K562 (cell line): Measurements from ENCODE around the gene HNRNPU. TPM values are rescaled to one million over a fixed set of nuclear protein-coding genes. Genes with fewer than 3 reads are reported as not detected.

Source experiments
- ARID1B ChIP-seq: fragments of 450-650 bp; IDR thresholded peaks from 2 replicates; pipeline ENCODE4 v1.6.1; 2016; ENCODE audit warnings: antibody characterized with exemption, mild to moderate bottlenecking, inconsistent platforms
- ARNT ChIP-seq, 2 experiments: fragments of 450-650 bp; IDR thresholded peaks; 2 replicates each; pipeline ENCODE4 v1.6.1; 2016; ENCODE audit warnings: mild to moderate bottlenecking in 1 of 2
- GTF2B ChIP-seq: IDR thresholded peaks from 2 replicates; pipeline ENCODE4 v1.6.1; 2011; ENCODE audit not compliant: insufficient read length; ENCODE audit errors: extremely low read depth
- HLTF ChIP-seq: fragments of 450-650 bp; IDR thresholded peaks from 2 replicates; pipeline ENCODE4 v1.6.1; 2016
- IFI16 ChIP-seq: fragments of 250-450 bp; sonication (Bioruptor Pico); IDR thresholded peaks from 2 replicates; pipeline ENCODE4 v2.1.2; 2022; ENCODE audit warnings: mild to moderate bottlenecking, inconsistent platforms
- KAT8 ChIP-seq: fragments of 450-650 bp; IDR thresholded peaks from 2 replicates; pipeline ENCODE4 v1.6.1; 2016; ENCODE audit warnings: low read depth, mild to moderate bottlenecking
- MTA3 ChIP-seq: fragments of 450-650 bp; formaldehyde crosslinking; IDR thresholded peaks from 2 replicates; pipeline ENCODE4 v1.6.1; 2017; ENCODE audit warnings: mild to moderate bottlenecking, borderline replicate concordance
- NFE2 ChIP-seq: IDR thresholded peaks from 2 replicates; pipeline ENCODE4 v1.6.1; 2014; ENCODE audit warnings: antibody characterized with exemption, low read depth
- RBM25 ChIP-seq: fragments of 200-400 bp; formaldehyde crosslinking; IDR thresholded peaks from 2 replicates; pipeline ENCODE4 v1.6.1; 2018; ENCODE audit warnings: low read length, low read depth, moderate library complexity; ENCODE audit not compliant: severe bottlenecking
- ZKSCAN8 ChIP-seq: fragments of 200-800 bp; sonication (Bioruptor generic); IDR thresholded peaks from 2 replicates; pipeline ENCODE4 v1.6.1; 2016; ENCODE audit warnings: missing genetic modification characterization, missing compliant biosample characterization
- ZNF175 ChIP-seq: fragments of 200-800 bp; sonication (Bioruptor generic); IDR thresholded peaks from 2 replicates; pipeline ENCODE4 v1.6.1; 2016; ENCODE audit warnings: low read depth, mild to moderate bottlenecking, missing genetic modification characterization, missing compliant biosample characterization
- ZNF655 ChIP-seq: fragments of 250-450 bp; sonication (Bioruptor Pico); IDR thresholded peaks from 2 replicates; pipeline ENCODE4 v1.5.0; 2021
- polyA plus RNA-seq, 8 experiments: library from polyadenylated mRNA; depleted of rRNA in 4 of 8; stranded (reverse) in 5 of 8; unstranded in 3 of 8; fragments of >200 nt; fragmentation: Nextera tagmentation in 2 of 8; fragmentation: Illumina TruSeq in 1 of 8; extraction: Ambion mirVana in 2 of 8; extraction: Trizol in 1 of 8; gene quantifications; 2 replicates each; pipeline versions ENCODE4 v1.2.1 to v1.2.3, GENCODE V29; 2011 to 2014; ENCODE audit warnings: inconsistent platforms in 1 of 8, missing spikeins in 1 of 8
- total RNA-seq, 7 experiments: library from RNA; depleted of rRNA in 6 of 7; stranded (reverse); fragments of >200 nt in 6 of 7; fragmentation: Illumina TruSeq in 2 of 7; extraction: Trizol in 2 of 7; gene quantifications; 2 replicates each; pipeline versions ENCODE4 v1.2.1 to v1.2.3, GENCODE V29; 2011 to 2021; ENCODE audit warnings: low replicate concordance in 1 of 7
- TF ChIP-seq, protein P1 (sequence below): fragments of 200-600 bp; sonication (generic); IDR thresholded peaks from one replicate; pipeline ENCODE4 v1.6.1; 2012; ENCODE audit warnings: mild to moderate bottlenecking, low read depth, low read length, inconsistent platforms
- TF ChIP-seq, protein P2 (sequence below): fragments of 250-450 bp; sonication (Bioruptor Pico); IDR thresholded peaks from 2 replicates; pipeline ENCODE4 v1.6.1; 2021; ENCODE audit warnings: mild to moderate bottlenecking

HNRNPU gene
- total and polyA plus RNA-seq, 9 of the 15 experiments (the other 6 are each of a cell fraction or from before 2014, with no cell fraction given), result 159 to 777 (median 577) TPM

- TF ChIP-seq, protein P1, sequence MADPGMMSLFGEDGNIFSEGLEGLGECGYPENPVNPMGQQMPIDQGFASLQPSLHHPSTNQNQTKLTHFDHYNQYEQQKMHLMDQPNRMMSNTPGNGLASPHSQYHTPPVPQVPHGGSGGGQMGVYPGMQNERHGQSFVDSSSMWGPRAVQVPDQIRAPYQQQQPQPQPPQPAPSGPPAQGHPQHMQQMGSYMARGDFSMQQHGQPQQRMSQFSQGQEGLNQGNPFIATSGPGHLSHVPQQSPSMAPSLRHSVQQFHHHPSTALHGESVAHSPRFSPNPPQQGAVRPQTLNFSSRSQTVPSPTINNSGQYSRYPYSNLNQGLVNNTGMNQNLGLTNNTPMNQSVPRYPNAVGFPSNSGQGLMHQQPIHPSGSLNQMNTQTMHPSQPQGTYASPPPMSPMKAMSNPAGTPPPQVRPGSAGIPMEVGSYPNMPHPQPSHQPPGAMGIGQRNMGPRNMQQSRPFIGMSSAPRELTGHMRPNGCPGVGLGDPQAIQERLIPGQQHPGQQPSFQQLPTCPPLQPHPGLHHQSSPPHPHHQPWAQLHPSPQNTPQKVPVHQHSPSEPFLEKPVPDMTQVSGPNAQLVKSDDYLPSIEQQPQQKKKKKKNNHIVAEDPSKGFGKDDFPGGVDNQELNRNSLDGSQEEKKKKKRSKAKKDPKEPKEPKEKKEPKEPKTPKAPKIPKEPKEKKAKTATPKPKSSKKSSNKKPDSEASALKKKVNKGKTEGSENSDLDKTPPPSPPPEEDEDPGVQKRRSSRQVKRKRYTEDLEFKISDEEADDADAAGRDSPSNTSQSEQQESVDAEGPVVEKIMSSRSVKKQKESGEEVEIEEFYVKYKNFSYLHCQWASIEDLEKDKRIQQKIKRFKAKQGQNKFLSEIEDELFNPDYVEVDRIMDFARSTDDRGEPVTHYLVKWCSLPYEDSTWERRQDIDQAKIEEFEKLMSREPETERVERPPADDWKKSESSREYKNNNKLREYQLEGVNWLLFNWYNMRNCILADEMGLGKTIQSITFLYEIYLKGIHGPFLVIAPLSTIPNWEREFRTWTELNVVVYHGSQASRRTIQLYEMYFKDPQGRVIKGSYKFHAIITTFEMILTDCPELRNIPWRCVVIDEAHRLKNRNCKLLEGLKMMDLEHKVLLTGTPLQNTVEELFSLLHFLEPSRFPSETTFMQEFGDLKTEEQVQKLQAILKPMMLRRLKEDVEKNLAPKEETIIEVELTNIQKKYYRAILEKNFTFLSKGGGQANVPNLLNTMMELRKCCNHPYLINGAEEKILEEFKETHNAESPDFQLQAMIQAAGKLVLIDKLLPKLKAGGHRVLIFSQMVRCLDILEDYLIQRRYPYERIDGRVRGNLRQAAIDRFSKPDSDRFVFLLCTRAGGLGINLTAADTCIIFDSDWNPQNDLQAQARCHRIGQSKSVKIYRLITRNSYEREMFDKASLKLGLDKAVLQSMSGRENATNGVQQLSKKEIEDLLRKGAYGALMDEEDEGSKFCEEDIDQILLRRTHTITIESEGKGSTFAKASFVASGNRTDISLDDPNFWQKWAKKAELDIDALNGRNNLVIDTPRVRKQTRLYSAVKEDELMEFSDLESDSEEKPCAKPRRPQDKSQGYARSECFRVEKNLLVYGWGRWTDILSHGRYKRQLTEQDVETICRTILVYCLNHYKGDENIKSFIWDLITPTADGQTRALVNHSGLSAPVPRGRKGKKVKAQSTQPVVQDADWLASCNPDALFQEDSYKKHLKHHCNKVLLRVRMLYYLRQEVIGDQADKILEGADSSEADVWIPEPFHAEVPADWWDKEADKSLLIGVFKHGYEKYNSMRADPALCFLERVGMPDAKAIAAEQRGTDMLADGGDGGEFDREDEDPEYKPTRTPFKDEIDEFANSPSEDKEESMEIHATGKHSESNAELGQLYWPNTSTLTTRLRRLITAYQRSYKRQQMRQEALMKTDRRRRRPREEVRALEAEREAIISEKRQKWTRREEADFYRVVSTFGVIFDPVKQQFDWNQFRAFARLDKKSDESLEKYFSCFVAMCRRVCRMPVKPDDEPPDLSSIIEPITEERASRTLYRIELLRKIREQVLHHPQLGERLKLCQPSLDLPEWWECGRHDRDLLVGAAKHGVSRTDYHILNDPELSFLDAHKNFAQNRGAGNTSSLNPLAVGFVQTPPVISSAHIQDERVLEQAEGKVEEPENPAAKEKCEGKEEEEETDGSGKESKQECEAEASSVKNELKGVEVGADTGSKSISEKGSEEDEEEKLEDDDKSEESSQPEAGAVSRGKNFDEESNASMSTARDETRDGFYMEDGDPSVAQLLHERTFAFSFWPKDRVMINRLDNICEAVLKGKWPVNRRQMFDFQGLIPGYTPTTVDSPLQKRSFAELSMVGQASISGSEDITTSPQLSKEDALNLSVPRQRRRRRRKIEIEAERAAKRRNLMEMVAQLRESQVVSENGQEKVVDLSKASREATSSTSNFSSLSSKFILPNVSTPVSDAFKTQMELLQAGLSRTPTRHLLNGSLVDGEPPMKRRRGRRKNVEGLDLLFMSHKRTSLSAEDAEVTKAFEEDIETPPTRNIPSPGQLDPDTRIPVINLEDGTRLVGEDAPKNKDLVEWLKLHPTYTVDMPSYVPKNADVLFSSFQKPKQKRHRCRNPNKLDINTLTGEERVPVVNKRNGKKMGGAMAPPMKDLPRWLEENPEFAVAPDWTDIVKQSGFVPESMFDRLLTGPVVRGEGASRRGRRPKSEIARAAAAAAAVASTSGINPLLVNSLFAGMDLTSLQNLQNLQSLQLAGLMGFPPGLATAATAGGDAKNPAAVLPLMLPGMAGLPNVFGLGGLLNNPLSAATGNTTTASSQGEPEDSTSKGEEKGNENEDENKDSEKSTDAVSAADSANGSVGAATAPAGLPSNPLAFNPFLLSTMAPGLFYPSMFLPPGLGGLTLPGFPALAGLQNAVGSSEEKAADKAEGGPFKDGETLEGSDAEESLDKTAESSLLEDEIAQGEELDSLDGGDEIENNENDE, result no peak
- TF ChIP-seq ARNT (IDR thresholded peaks at IDR 0.05), result peak in 1 of 2 experiments; percentile 42; a peak in 2 of 4 replicates
- no peak for TF ChIP-seq MTA3
- TF ChIP-seq NFE2, result no peak
- TF ChIP-seq GTF2B, result no peak
- TF ChIP-seq IFI16, result 0 out of 2 replicates have a peak, but pooled peaks have one; percentile 34
- peak; percentile 41 for TF ChIP-seq ZNF175 (CRISPR knock-in tag)
- no peak for TF ChIP-seq ZKSCAN8 (CRISPR knock-in tag)
- TF ChIP-seq HLTF, result no peak
- no peak for TF ChIP-seq RBM25
- TF ChIP-seq, protein P2, sequence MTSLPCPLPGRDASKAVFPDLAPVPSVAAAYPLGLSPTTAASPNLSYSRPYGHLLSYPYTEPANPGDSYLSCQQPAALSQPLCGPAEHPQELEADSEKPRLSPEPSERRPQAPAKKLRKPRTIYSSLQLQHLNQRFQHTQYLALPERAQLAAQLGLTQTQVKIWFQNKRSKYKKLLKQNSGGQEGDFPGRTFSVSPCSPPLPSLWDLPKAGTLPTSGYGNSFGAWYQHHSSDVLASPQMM (CRISPR knock-in tag), result no peak
- TF ChIP-seq ZNF655, result peak; percentile 4
- TF ChIP-seq KAT8, result peak; percentile 91
- 0 out of 2 replicates have a peak, but pooled peaks have one; percentile 11 for TF ChIP-seq ARID1B
These were observed 28.8 kb downstream of the HNRNPU start, which contains the start of gene COX20 (continued) for GRCh38 chr1:244835276-244836134.
